DOHH2 (cell line): Measurements from ENCODE around the gene CCDC8.

Experiments
- H3F3A ChIP-seq: fragments of 200-600 bp; sonication (generic), shearing (Covaris generic); 2 replicates; pipeline ENCODE4 v1.6.0; 2016; ENCODE audit warnings: antibody characterized with exemption, mild to moderate bottlenecking; ENCODE audit not compliant: control insufficient read depth, insufficient read depth
- H3K27ac ChIP-seq: fragments of 200-600 bp; sonication (generic); 2 replicates; pipeline ENCODE4 v1.5.1; 2014; ENCODE audit warnings: low read depth, mild to moderate bottlenecking, low read length, moderate library complexity
- H3K27me3 ChIP-seq: fragments of 200-600 bp; sonication (generic); 2 replicates; pipeline ENCODE4 v1.6.1; 2014; ENCODE audit warnings: mild to moderate bottlenecking, low read length, mixed read lengths; ENCODE audit not compliant: control insufficient read depth
- H3K36me3 ChIP-seq: fragments of 200-600 bp; sonication (generic); 2 replicates; pipeline ENCODE4 v1.6.1; 2014; ENCODE audit warnings: mild to moderate bottlenecking, low read length, moderate library complexity, mixed read lengths; ENCODE audit not compliant: control insufficient read depth
- H3K4me1 ChIP-seq: fragments of 200-600 bp; sonication (generic); 2 replicates; pipeline ENCODE4 v1.6.1; 2014; ENCODE audit warnings: mild to moderate bottlenecking, low read length, mixed read lengths; ENCODE audit not compliant: control insufficient read depth
- H3K4me2 ChIP-seq: fragments of 200-600 bp; sonication (generic); 2 replicates; pipeline ENCODE4 v1.6.0; 2014; ENCODE audit warnings: mild to moderate bottlenecking, low read length, moderate library complexity
- H3K4me3 ChIP-seq: fragments of 200-600 bp; sonication (generic); 2 replicates; pipeline ENCODE4 v1.5.1; 2014; ENCODE audit warnings: mild to moderate bottlenecking, low read length, mixed read lengths
- H3K79me2 ChIP-seq: fragments of 200-600 bp; sonication (generic); 2 replicates; pipeline ENCODE4 v1.6.1; 2014; ENCODE audit warnings: mild to moderate bottlenecking, low read length, mixed read lengths; ENCODE audit not compliant: control insufficient read depth
- H3K9me2 ChIP-seq: fragments of 200-600 bp; sonication (generic); replicated peaks from 2 replicates; pipeline ENCODE4 v1.6.1; 2014; ENCODE audit warnings: mild to moderate bottlenecking, low read length, mixed read lengths; ENCODE audit not compliant: control insufficient read depth
- H3K9me3 ChIP-seq: fragments of 200-600 bp; sonication (generic); 2 replicates; pipeline ENCODE4 v1.6.1; 2014; ENCODE audit warnings: antibody characterized with exemption, low read length, mixed read lengths; ENCODE audit not compliant: control insufficient read depth, insufficient read depth
- H4K20me1 ChIP-seq: fragments of 200-600 bp; sonication (generic); 2 replicates; pipeline ENCODE4 v1.6.0; 2014; ENCODE audit warnings: low read depth, mild to moderate bottlenecking, antibody characterized with exemption, low read length, moderate library complexity; ENCODE audit not compliant: control insufficient read depth, insufficient read depth
- CTCF ChIP-seq: fragments of 200-600 bp; sonication (generic); IDR thresholded peaks from one replicate; pipeline ENCODE4 v1.5.1; 2014; ENCODE audit warnings: antibody characterized with exemption, mild to moderate bottlenecking, low read depth, low read length; ENCODE audit not compliant: poor library complexity, severe bottlenecking
- EZH2phosphoT487 ChIP-seq: fragments of 200-600 bp; sonication (generic); IDR thresholded peaks from 2 replicates; pipeline ENCODE4 v1.6.1; 2017; ENCODE audit warnings: borderline replicate concordance, mild to moderate bottlenecking, antibody characterized with exemption, low read length, moderate library complexity, mixed read lengths

Gene CCDC8

DNA sequence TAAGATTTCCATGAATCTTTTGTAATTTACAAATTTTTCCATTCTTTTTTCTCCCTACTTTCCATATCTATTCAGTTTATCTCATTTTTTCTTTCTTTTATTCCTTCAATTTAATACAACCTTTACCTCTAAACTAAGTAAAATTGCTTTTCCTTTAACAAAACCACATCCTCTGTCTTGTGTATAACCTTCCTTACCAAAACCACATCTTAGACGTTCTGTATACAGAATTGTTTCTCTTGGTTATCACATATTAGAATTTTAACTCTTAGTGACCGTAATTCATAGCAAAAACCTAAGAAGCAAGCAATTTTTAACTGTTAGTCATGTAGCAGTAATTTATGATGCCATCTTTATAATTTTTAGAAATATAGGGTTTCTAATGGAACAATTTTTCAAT lies 51.4 kb downstream of the CCDC8 start:
- Histone ChIP-seq H4K20me1 (peaks cover 7% of the 10 kb centered on the region; the same call in 1 of the 2 replicates), H3K9me2 (no peaks in the 10 kb centered on the region), H3K36me3 (peaks cover 69% of the 10 kb centered on the region), H3K27me3 (no peaks in the 10 kb centered on the region), H3K4me3 (no peak overlapping the region), H3K9me3 (no peaks in the 10 kb centered on the region), H3F3A (no peaks in the 10 kb centered on the region), H3K27ac (no peak overlapping the region), H3K79me2 (peaks cover 89% of the 10 kb centered on the region), H3K4me1 (peaks cover 33% of the 10 kb centered on the region), H3K4me2 (no peak overlapping the region)
- TF ChIP-seq EZH2phosphoT487 (no peak), CTCF (no peak)
